ENCODE results near the gene CRACR2A.

DNA sequence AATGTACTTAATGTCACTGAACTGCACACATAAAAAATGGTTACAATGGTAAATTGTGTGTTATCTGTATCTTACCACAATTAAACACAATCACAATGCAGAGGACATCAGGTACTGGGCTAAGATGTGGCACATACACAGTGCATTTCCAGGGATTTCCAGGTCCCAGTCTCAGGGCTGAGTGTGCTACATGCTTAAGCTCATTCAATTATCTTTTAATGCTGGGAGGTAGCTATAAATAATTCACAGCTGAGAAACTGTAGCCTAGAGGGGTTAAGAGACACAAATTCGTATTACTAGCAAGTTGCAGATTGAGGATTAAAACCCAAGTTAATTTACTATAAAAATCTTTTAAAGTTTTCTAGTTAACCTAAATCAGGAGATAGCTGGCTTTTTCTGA is 67.1 kb downstream of the CRACR2A start:
- TF ChIP-seq, protein P1, sequence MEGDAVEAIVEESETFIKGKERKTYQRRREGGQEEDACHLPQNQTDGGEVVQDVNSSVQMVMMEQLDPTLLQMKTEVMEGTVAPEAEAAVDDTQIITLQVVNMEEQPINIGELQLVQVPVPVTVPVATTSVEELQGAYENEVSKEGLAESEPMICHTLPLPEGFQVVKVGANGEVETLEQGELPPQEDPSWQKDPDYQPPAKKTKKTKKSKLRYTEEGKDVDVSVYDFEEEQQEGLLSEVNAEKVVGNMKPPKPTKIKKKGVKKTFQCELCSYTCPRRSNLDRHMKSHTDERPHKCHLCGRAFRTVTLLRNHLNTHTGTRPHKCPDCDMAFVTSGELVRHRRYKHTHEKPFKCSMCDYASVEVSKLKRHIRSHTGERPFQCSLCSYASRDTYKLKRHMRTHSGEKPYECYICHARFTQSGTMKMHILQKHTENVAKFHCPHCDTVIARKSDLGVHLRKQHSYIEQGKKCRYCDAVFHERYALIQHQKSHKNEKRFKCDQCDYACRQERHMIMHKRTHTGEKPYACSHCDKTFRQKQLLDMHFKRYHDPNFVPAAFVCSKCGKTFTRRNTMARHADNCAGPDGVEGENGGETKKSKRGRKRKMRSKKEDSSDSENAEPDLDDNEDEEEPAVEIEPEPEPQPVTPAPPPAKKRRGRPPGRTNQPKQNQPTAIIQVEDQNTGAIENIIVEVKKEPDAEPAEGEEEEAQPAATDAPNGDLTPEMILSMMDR (conservative IDR thresholded peaks at IDR 0.05 in 1 of 2, IDR thresholded peaks at IDR 0.05 in 1 of 2; ENCODE audit: extremely low read depth in 1 of 2, insufficient read depth in 1 of 2, low read depth in 1 of 2, low read length in 2 of 2) = no peak
- TF ChIP-seq EZH2 (IDR thresholded peaks at IDR 0.05; ENCODE audit: borderline replicate concordance, low read length) = no peak

Measured in mammary epithelial cell (primary cell).